ENCODE data around the gene TNPO3.

- no peak for TF ChIP-seq CTCF (IDR thresholded peaks at IDR 0.05; ENCODE audit: insufficient read depth, low read length, poor library complexity, severe bottlenecking)
- no peak for TF ChIP-seq EZH2phosphoT487 (conservative IDR thresholded peaks at IDR 0.05; ENCODE audit: low read length)
These were observed 143.4 kb downstream of the TNPO3 start for GRCh38 chr7:128911423-128912031.
